Urinary bladder (tissue), 4 donors: ENCODE results near the gene ATP2C2. TPM values are rescaled to one million over a fixed set of nuclear protein-coding genes. Genes with fewer than 3 reads are reported as not detected.

Experiments
- DNase-seq: peaks from one replicate; pipeline ENCODE4 v3.0.0-alpha.2; 2015; ENCODE audit errors: extremely low spot score
- H3K27ac ChIP-seq: one replicate; pipeline ENCODE4 v1.5.1; 2013; ENCODE audit warnings: low read depth, mild to moderate bottlenecking, moderate library complexity
- H3K36me3 ChIP-seq: one replicate; pipeline ENCODE4 v1.6.1; 2013; ENCODE audit warnings: mild to moderate bottlenecking, moderate library complexity; ENCODE audit not compliant: insufficient read depth
- H3K4me1 ChIP-seq: one replicate; pipeline ENCODE4 v1.6.1; 2013; ENCODE audit warnings: mild to moderate bottlenecking, moderate library complexity; ENCODE audit not compliant: insufficient read depth
- H3K4me3 ChIP-seq: one replicate; pipeline ENCODE4 v1.5.1; 2013; ENCODE audit warnings: low read depth, low read length
- WGBS: extraction: QIAGEN DNeasy Blood & Tissue Kit; methylation state at CpG from one replicate; pipeline ENCODE4 v1.1.7; 2013; 5-methylcytosine and 5-hydroxymethylcytosine counted together
- polyA plus RNA-seq: library from polyadenylated mRNA; stranded (reverse); fragments of 200-250 nt; gene quantifications from one replicate; pipeline ENCODE4 v1.2.3, GENCODE V29; 2013
- total RNA-seq: library from RNA; depleted of rRNA; stranded (reverse); fragments of >200 nt; gene quantifications from one replicate; pipeline ENCODE4 v1.2.3, GENCODE V29; 2014
- donor health status: healthy with polysubstance abuse.
- donor health status: healthy.

The ATP2C2 gene
- total and polyA plus RNA-seq, 2 donors = 2.3 to 5.0 TPM

DNA sequence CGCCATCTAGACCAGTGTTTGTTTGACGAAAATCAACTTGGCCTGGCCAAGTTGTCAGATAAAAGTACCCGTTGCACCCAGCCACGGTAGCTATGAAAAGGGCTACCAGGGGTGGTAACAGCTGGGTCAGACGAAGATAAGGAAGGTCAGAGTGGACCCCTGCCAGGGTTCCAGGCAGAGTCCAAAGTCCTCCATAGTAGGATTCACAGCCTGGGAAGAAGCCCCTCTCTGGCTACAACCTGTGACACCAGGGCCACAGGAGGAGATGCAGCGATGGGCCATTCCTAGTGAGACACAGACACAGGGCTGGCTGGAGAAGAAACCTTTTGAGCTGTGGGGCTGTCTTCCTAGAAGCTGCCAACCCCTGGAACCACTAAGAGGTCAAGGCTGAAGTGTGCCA lies 96.8 kb downstream of the ATP2C2 start:
- no peaks in the 10 kb centered on the region for H3K36me3 ChIP-seq
- no peaks in the 10 kb centered on the region for H3K4me1 ChIP-seq
- no peak overlapping the region for H3K27ac ChIP-seq
- WGBS = 84% methylated on average over 6 of the region's 6 CpGs
- no peak overlapping the region for H3K4me3 ChIP-seq
- DNase-seq = no peak

DNA sequence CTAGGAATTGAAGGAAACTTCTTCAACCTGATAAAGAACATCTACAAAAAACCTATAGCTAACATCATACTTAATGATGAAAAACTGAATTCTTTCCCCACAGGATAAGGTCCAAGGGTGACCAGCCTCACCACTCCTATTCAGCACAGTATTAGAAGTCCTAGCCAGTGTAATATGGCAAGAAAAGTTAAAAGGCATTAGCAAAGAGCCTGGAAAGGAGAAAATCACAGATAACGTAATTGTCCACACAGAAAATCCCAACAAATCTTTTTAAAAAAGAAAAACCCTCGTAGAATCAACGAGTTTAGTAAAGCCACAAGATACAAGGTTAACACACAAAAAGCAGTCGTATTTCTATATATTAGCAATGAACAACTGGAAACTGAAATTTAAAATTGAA lies 98.4 kb downstream of the ATP2C2 start:
- Histone ChIP-seq H3K27ac (no peak overlapping the region), H3K4me1 (no peaks in the 10 kb centered on the region), H3K4me3 (no peak overlapping the region), H3K36me3 (no peaks in the 10 kb centered on the region)
- 49% methylated on average over 4 of the region's 4 CpGs for WGBS
- DNase-seq = no peak

DNA sequence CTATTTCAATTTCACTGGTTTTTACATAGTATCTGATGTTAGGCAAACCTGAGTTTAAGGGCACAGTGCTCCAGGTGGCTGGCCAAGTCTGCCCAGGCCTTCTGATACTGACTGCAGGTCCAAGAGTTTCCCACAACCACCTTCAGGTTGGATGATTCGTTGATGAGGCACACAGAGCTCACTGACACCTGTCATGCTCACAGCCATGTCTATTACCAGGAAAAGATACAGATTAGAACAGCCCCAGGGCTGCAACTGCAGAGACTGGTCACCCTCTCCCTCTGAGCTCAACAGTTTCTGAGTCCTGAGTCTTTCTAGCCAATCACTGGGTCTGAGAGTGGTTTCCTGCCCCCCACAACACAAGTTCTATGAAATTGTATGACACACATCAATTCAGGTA lies 98.9 kb downstream of the ATP2C2 start:
- 95% methylated on average over 1 of the region's 1 CpG for WGBS
- Histone ChIP-seq H3K4me3 (no peak overlapping the region), H3K27ac (no peak overlapping the region), H3K36me3 (no peaks in the 10 kb centered on the region), H3K4me1 (no peaks in the 10 kb centered on the region)
- no peak for DNase-seq

DNA sequence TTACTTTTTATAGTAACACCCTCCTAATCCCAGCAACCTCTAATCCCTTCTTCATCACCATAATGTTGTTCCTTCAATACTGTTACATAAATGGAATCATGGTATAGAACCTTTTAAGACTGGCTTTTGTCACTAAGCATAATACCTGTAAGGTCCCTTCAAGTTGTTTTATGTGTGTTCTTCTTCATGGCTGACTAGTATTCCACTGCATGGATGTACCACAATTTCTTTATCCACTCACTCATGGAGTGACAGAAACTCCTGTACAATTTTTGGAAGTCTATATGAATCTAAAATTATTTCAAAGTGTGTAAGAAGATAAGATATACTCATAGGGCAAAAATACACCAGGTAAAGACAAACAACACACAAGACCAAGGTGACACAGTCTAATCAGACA lies 99.4 kb downstream of the ATP2C2 start:
- no peak overlapping the region for H3K27ac ChIP-seq
- H3K4me1 ChIP-seq = no peaks in the 10 kb centered on the region
- H3K36me3 ChIP-seq = no peaks in the 10 kb centered on the region
- DNase-seq = no peak
- H3K4me3 ChIP-seq = no peak overlapping the region

- H3K36me3 ChIP-seq = no peaks in the 10 kb centered on the region
- no peak overlapping the region for H3K4me3 ChIP-seq
- DNase-seq = no peak
- H3K4me1 ChIP-seq = no peaks in the 10 kb centered on the region
- WGBS = 97% methylated on average over 7 of the region's 7 CpGs
- no peak overlapping the region for H3K27ac ChIP-seq
These were observed 103.0 kb downstream of the ATP2C2 start for GRCh38 chr16:84471316-84471715.

GRCh38 chr16:84471966-84472365 lies 103.6 kb downstream of the ATP2C2 start:
- no peak overlapping the region for H3K4me3 ChIP-seq
- H3K27ac ChIP-seq = no peak overlapping the region
- H3K4me1 ChIP-seq = no peaks in the 10 kb centered on the region
- WGBS = 98% methylated on average over 4 of the region's 4 CpGs
- no peaks in the 10 kb centered on the region for H3K36me3 ChIP-seq
- DNase-seq = no peak

DNA sequence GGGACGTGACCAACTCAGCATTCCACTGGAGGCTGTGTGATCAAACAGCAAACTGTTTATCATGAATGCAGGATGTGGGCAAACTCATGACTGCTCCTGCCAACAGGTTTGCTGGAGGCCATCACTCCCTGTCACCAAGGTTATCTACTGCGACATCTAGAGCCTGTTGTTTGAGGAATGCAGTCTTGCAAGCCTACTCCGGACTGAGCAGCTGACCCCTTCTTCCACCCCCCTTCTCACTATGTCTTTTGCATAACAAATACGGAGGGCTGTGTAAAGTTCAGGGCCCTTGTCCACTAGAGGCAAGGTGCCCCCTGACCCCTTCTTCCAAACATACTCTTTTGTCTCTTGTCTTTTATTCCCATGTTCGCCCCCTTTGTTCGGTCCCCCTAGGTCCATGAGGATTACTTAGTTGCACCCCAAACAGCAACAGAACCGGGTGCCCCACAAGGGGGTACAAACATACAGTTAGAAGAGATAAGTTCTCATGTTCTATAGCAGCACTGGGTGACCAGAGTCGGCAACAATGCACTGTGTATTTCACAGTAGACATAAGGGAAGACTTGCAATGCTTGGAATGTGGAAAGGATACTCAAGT lies 107.4 kb downstream of the ATP2C2 start:
- no peak overlapping the region for H3K4me3 ChIP-seq
- H3K27ac ChIP-seq = no peak overlapping the region
- no peaks in the 10 kb centered on the region for H3K4me1 ChIP-seq
- DNase-seq = no peak
- no peaks in the 10 kb centered on the region for H3K36me3 ChIP-seq
- 82% methylated on average over 8 of the region's 8 CpGs for WGBS

DNA sequence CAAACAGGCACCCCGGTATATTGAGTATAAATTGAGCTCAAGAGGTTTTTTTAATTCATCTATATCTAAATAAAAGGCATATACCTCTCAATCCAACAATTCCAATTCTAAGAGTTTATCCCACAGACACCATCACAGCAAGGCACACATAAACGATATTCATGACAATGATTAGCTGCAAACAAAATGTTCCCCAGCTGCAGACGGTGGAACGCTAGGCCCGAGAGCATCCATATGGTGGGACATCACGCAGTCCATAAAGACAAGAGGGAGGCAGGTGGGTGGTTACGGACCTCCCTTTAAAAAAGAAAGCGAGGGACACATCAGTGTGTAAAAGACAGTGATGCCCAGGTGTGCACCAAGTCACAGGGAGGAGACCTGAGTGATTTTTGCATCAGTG lies 108.1 kb downstream of the ATP2C2 start:
- H3K27ac ChIP-seq = no peak overlapping the region
- no peaks in the 10 kb centered on the region for H3K36me3 ChIP-seq
- H3K4me1 ChIP-seq = no peaks in the 10 kb centered on the region
- DNase-seq = no peak
- WGBS = 91% methylated on average over 8 of the region's 8 CpGs
- no peak overlapping the region for H3K4me3 ChIP-seq

- H3K27ac ChIP-seq = no peak overlapping the region
- H3K4me3 ChIP-seq = no peak overlapping the region
- H3K36me3 ChIP-seq = no peaks in the 10 kb centered on the region
- H3K4me1 ChIP-seq = no peaks in the 10 kb centered on the region
- DNase-seq = no peak
- WGBS = 86% methylated on average over 7 of the region's 7 CpGs
These were observed 109.3 kb downstream of the ATP2C2 start for GRCh38 chr16:84477661-84478060.

GRCh38 chr16:84478172-84478947 lies 110.0 kb downstream of the ATP2C2 start:
- H3K4me1 ChIP-seq = no peaks in the 10 kb centered on the region
- no peak overlapping the region for H3K27ac ChIP-seq
- 81% methylated on average over 13 of the region's 13 CpGs for WGBS
- H3K36me3 ChIP-seq = no peaks in the 10 kb centered on the region
- DNase-seq = no peak
- H3K4me3 ChIP-seq = no peak overlapping the region

GRCh38 chr16:84479716-84480450 lies 111.5 kb downstream of the ATP2C2 start:
- 92% methylated on average over 16 of the region's 16 CpGs for WGBS
- no peak for DNase-seq
- no peak overlapping the region for H3K27ac ChIP-seq
- no peak overlapping the region for H3K4me3 ChIP-seq
- H3K36me3 ChIP-seq = no peaks in the 10 kb centered on the region
- no peaks in the 10 kb centered on the region for H3K4me1 ChIP-seq

- 91% methylated on average over 26 of the region's 26 CpGs for WGBS
- no peak for DNase-seq
- no peaks in the 10 kb centered on the region for H3K4me1 ChIP-seq
These were observed 112.9 kb downstream of the ATP2C2 start for GRCh38 chr16:84481051-84481735.

DNA sequence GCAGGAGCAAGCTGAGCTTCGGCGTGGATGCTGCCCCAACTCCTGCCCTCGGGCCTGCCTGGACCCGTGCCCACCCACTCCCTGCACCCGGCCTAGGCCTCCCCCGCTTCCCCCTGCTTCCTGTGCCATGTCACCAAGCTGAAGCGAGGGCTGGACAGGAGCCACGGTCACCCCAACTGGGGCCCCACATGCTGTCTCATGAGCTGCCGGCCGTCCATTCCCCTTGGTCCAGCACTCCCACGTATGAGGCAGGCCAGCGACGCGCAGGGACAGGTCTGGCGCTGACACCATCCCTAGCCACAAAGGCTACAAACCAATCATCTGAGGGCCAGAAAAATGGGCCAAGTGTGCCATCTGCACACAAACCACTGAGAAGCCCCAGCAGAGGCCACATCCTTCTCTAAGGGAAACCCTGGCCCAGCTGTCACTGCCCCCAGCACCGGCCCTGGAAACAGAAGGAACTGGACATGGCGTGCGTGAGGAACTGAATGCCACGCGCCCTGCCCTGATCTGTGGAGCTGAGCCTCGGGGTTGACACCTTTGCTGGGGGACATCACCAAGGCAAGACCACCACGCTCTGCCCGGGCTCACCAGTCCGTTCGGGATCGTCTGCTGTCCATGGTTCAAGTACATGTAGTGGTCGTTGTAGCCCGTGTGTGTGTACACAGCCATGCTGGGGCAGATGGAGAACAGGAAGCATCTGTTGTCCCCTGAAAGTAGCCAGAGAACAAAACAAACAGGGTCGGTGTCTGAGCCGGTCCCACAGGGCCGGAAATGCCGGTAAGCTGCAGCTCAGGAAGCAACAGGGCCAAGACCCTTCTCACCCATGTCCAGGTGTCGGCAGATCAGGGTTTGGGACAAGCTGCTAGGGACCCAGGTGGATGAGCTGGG lies 113.9 kb downstream of the ATP2C2 start:
- Histone ChIP-seq H3K4me1 (no peaks in the 10 kb centered on the region), H3K4me3 (no peak overlapping the region), H3K27ac (no peak overlapping the region), H3K36me3 (no peaks in the 10 kb centered on the region)
- no peak for DNase-seq
- WGBS = 79% methylated on average over 33 of the region's 33 CpGs

More at GRCh38 chr16:84481051-84481735, 112.9 kb downstream of the ATP2C2 start:
- Histone ChIP-seq H3K36me3 (no peaks in the 10 kb centered on the region), H3K27ac (no peak overlapping the region), H3K4me3 (no peak overlapping the region)
